WTC11 (cell line): ENCODE data around the gene SMAD7. TPM values are rescaled to one million over a fixed set of nuclear protein-coding genes. Genes with fewer than 3 reads are reported as not detected.

Source experiments
- ATAC-seq: fragments of 200-7000 bp; cut with Tn5 transposase; 2 replicates; pipeline ENCODE4 v1.10.0; 2021; ENCODE audit warnings: mild to moderate bottlenecking, moderate library complexity
- CTCF ChIA-PET: fragments of 300-600 bp; sonication (Branson Sonifier 250); formaldehyde crosslinking; loops from one replicate; lab custom pipeline; 2021; ENCODE audit warnings: antibody characterized with exemption; lab: Charles Lee
- POLR2A ChIA-PET: fragments of 350-600 bp; sonication (Branson Sonifier 250); formaldehyde crosslinking; loops from one replicate; lab custom pipeline; 2021; ENCODE audit warnings: antibody characterized with exemption; lab: Charles Lee
- DNase-seq: peaks from one replicate; pipeline ENCODE4 v3.0.0; 2021; ENCODE audit warnings: low spot score
- H3K27ac Mint-ChIP-seq: 2 replicates; pipeline ENCODE4 v1.8.0; 2021; ENCODE audit warnings: mixed read lengths
- H3K27me3 Mint-ChIP-seq: 2 replicates; pipeline ENCODE4 v1.8.0; 2021; ENCODE audit warnings: low read depth, mild to moderate bottlenecking, moderate library complexity, mixed read lengths
- H3K36me3 Mint-ChIP-seq: 2 replicates; pipeline ENCODE4 v1.8.0; 2021; ENCODE audit warnings: mixed read lengths
- H3K4me1 Mint-ChIP-seq: 2 replicates; pipeline ENCODE4 v1.8.0; 2022; ENCODE audit warnings: mixed read lengths
- H3K4me3 Mint-ChIP-seq: 2 replicates; pipeline ENCODE4 v1.8.0; 2021; ENCODE audit warnings: mild to moderate bottlenecking, moderate library complexity, mixed read lengths
- H3K9me3 Mint-ChIP-seq: 2 replicates; pipeline ENCODE4 v1.8.0; 2021; ENCODE audit warnings: mixed read lengths
- ATF6 ChIP-seq: sonication (generic); formaldehyde crosslinking; IDR thresholded peaks from 2 replicates; pipeline ENCODE4 v1.8.1; 2023; ENCODE audit warnings: mild to moderate bottlenecking, missing genetic modification reagents
- CREB1 ChIP-seq: sonication (generic); formaldehyde crosslinking; IDR thresholded peaks from 2 replicates; pipeline ENCODE4 v1.8.0; 2023; ENCODE audit warnings: mild to moderate bottlenecking, missing genetic modification reagents
- E2F1 ChIP-seq: sonication (generic); formaldehyde crosslinking; IDR thresholded peaks from 2 replicates; pipeline ENCODE4 v1.8.0; 2022; ENCODE audit warnings: mild to moderate bottlenecking, missing genetic modification reagents
- FOXP4 ChIP-seq: sonication (generic); formaldehyde crosslinking; IDR thresholded peaks from 2 replicates; pipeline ENCODE4 v1.8.0; 2022; ENCODE audit warnings: mild to moderate bottlenecking, missing genetic modification reagents
- NR3C1 ChIP-seq: sonication (generic); formaldehyde crosslinking; conservative IDR thresholded peaks from 2 replicates; pipeline ENCODE4 v1.8.1; 2023; ENCODE audit warnings: low read depth, mild to moderate bottlenecking, missing genetic modification reagents
- SOX15 ChIP-seq: fragments of 250-450 bp; sonication (Bioruptor Pico); IDR thresholded peaks from 2 replicates; pipeline ENCODE4 v1.9.0; 2021; ENCODE audit warnings: mild to moderate bottlenecking
- TP53 ChIP-seq: sonication (generic); formaldehyde crosslinking; IDR thresholded peaks from 2 replicates; pipeline ENCODE4 v1.8.1; 2023; ENCODE audit warnings: mild to moderate bottlenecking, missing genetic modification reagents
- ZNF121 ChIP-seq: sonication (generic); formaldehyde crosslinking; IDR thresholded peaks from 2 replicates; pipeline ENCODE4 v1.8.0; 2023; ENCODE audit warnings: missing genetic modification reagents
- ZNF512 ChIP-seq: sonication (generic); formaldehyde crosslinking; IDR thresholded peaks from 2 replicates; pipeline ENCODE4 v1.8.1; 2022; ENCODE audit warnings: missing genetic modification reagents, borderline replicate concordance
- ZNF532 ChIP-seq: fragments of 250-450 bp; sonication (Bioruptor Pico); IDR thresholded peaks from 2 replicates; pipeline ENCODE4 v1.9.0; 2021; ENCODE audit warnings: mild to moderate bottlenecking, borderline replicate concordance
- total RNA-seq: library from RNA; stranded (reverse); gene quantifications from 3 replicates; pipeline ENCODE4 v1.2.3, GENCODE V29; 2021
- TF ChIP-seq, protein P1 (sequence below): sonication (generic); formaldehyde crosslinking; IDR thresholded peaks from 2 replicates; pipeline ENCODE4 v1.8.1; 2022; ENCODE audit warnings: low read depth, missing genetic modification reagents, borderline replicate concordance

The SMAD7 gene
- total RNA-seq, 1 experiment from 2014 or later = 44.7 TPM

- ATAC-seq (no peak), DNase-seq (no peak)
- peaks cover 99% of the 10 kb centered on the region for H3K4me1 Mint-ChIP-seq
- H3K27me3 Mint-ChIP-seq = no peaks in the 10 kb centered on the region
- CTCF ChIA-PET = no interaction called here
- no peak for TF ChIP-seq ZNF532 (CRISPR knock-in tag)
- no peak for TF ChIP-seq E2F1 (CRISPR knock-in tag)
- TF ChIP-seq, protein P1, sequence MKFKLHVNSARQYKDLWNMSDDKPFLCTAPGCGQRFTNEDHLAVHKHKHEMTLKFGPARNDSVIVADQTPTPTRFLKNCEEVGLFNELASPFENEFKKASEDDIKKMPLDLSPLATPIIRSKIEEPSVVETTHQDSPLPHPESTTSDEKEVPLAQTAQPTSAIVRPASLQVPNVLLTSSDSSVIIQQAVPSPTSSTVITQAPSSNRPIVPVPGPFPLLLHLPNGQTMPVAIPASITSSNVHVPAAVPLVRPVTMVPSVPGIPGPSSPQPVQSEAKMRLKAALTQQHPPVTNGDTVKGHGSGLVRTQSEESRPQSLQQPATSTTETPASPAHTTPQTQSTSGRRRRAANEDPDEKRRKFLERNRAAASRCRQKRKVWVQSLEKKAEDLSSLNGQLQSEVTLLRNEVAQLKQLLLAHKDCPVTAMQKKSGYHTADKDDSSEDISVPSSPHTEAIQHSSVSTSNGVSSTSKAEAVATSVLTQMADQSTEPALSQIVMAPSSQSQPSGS = no peak
- TF ChIP-seq NR3C1 (CRISPR knock-in tag) = no peak
- no peak for TF ChIP-seq TP53 (CRISPR knock-in tag)
- no peak for TF ChIP-seq ATF6 (CRISPR knock-in tag)
- TF ChIP-seq SOX15 = no peak
- TF ChIP-seq ZNF512 (CRISPR knock-in tag) = no peak
- TF ChIP-seq CREB1 (CRISPR knock-in tag) = no peak
- no peak for TF ChIP-seq FOXP4 (CRISPR knock-in tag)
- no peak for TF ChIP-seq ZNF121 (CRISPR knock-in tag)
- POLR2A ChIA-PET = no interaction called here
- peak overlapping the region; percentile 31 for H3K4me3 Mint-ChIP-seq
- peak overlapping the region; percentile 60; the same call in 1 of the 2 replicates for H3K27ac Mint-ChIP-seq
- H3K36me3 Mint-ChIP-seq = peaks cover 49% of the 10 kb centered on the region
- no peaks in the 10 kb centered on the region for H3K9me3 Mint-ChIP-seq
Measured at GRCh38 chr18:48943333-48943732, 7.4 kb downstream of the SMAD7 start.
